NCI-H524 (cell line): Measurements from ENCODE around the gene ZSWIM7.

Source experiments
- DNase-seq, 2 experiments: peaks; one replicate each; lab custom pipeline; 2025; lab: John Stamatoyannopoulos, UW

The ZSWIM7 gene

GRCh38 chr17:15931394-15931793, 68.1 kb downstream of the ZSWIM7 start:
- DNase-seq, result no peak

GRCh38 chr17:15930426-15930825, 69.1 kb downstream of the ZSWIM7 start:
- DNase-seq, result no peak

GRCh38 chr17:15929941-15930340, 69.6 kb downstream of the ZSWIM7 start:
- no peak for DNase-seq

- no peak for DNase-seq
These were observed 71.2 kb downstream of the ZSWIM7 start for GRCh38 chr17:15928286-15928785.
